Osteoblast (primary cell): ENCODE results near the gene C1orf141. TPM values are rescaled to one million over a fixed set of nuclear protein-coding genes. Genes with fewer than 3 reads are reported as not detected.
"Not testable (repeated sequence)": the region's sequence is repeated elsewhere in the genome, so short reads cannot be mapped to it uniquely, and the experiment has no call there.

Source experiments
- DNase-seq: peaks from one replicate; pipeline ENCODE4 v3.0.0; 2011; ENCODE audit warnings: low spot score, mixed read lengths; ENCODE audit not compliant: insufficient read length; ENCODE audit errors: missing footprints
- H2AFZ ChIP-seq: 2 replicates; pipeline ENCODE4 v1.6.0; 2011; ENCODE audit warnings: mild to moderate bottlenecking, low read length
- H3K27ac ChIP-seq: 2 replicates; pipeline ENCODE4 v1.5.1; 2011; ENCODE audit warnings: mild to moderate bottlenecking, low read depth, low read length, moderate library complexity
- H3K27me3 ChIP-seq: 2 replicates; pipeline ENCODE4 v1.6.0; 2012; ENCODE audit warnings: mild to moderate bottlenecking, control low read depth, inconsistent platforms, low read length, moderate library complexity; ENCODE audit not compliant: insufficient read depth
- H3K36me3 ChIP-seq: 2 replicates; pipeline ENCODE4 v1.5.1; 2011; ENCODE audit warnings: mild to moderate bottlenecking, low read length, control low read depth, moderate library complexity; ENCODE audit not compliant: insufficient read depth
- H3K4me1 ChIP-seq: 2 replicates; pipeline ENCODE4 v1.5.1; 2011; ENCODE audit warnings: mild to moderate bottlenecking, low read length, control low read depth, moderate library complexity; ENCODE audit not compliant: insufficient read depth
- H3K4me2 ChIP-seq: 2 replicates; pipeline ENCODE4 v1.6.0; 2011; ENCODE audit warnings: mild to moderate bottlenecking, low read length; ENCODE audit not compliant: insufficient read depth
- H3K4me3 ChIP-seq: fragments of 200-600 bp; sonication (generic); 3 replicates; pipeline ENCODE4 v1.5.1; 2012; ENCODE audit warnings: mild to moderate bottlenecking, low read length, inconsistent platforms; ENCODE audit not compliant: insufficient read depth
- H3K79me2 ChIP-seq: 2 replicates; pipeline ENCODE4 v1.6.0; 2012; ENCODE audit warnings: mild to moderate bottlenecking, low read length, control low read depth, inconsistent platforms; ENCODE audit not compliant: insufficient read depth
- H3K9me3 ChIP-seq: 2 replicates; pipeline ENCODE4 v1.5.1; 2011; ENCODE audit warnings: low read depth, low read length, control low read depth
- H4K20me1 ChIP-seq: 2 replicates; pipeline ENCODE4 v1.6.0; 2012; ENCODE audit warnings: mild to moderate bottlenecking, low read length, control low read depth; ENCODE audit not compliant: insufficient read depth
- total RNA-seq: library from RNA; depleted of rRNA; stranded (reverse); fragments of >200 nt; gene quantifications from 2 replicates; pipeline ENCODE4 v1.2.3, GENCODE V29; 2012
- TF ChIP-seq, protein P1 (sequence below): IDR thresholded peaks from 2 replicates; pipeline ENCODE4 v1.5.1; 2011; ENCODE audit warnings: mild to moderate bottlenecking, low read depth, low read length, moderate library complexity; ENCODE audit errors: extremely low read depth

Gene C1orf141
- total RNA-seq, 1 donor, result not detected

GRCh38 chr1:67077593-67077992 is 57.2 kb downstream of the C1orf141 start:
- Histone ChIP-seq H3K36me3 (no peaks in the 10 kb centered on the region), H3K27me3 (peaks cover under 1% of the 10 kb centered on the region)

GRCh38 chr1:67072749-67073148 is 62.0 kb downstream of the C1orf141 start:
- no peaks in the 10 kb centered on the region for H4K20me1 ChIP-seq
- H3K36me3 ChIP-seq, result no peaks in the 10 kb centered on the region
- no peak for DNase-seq
- TF ChIP-seq, protein P1, sequence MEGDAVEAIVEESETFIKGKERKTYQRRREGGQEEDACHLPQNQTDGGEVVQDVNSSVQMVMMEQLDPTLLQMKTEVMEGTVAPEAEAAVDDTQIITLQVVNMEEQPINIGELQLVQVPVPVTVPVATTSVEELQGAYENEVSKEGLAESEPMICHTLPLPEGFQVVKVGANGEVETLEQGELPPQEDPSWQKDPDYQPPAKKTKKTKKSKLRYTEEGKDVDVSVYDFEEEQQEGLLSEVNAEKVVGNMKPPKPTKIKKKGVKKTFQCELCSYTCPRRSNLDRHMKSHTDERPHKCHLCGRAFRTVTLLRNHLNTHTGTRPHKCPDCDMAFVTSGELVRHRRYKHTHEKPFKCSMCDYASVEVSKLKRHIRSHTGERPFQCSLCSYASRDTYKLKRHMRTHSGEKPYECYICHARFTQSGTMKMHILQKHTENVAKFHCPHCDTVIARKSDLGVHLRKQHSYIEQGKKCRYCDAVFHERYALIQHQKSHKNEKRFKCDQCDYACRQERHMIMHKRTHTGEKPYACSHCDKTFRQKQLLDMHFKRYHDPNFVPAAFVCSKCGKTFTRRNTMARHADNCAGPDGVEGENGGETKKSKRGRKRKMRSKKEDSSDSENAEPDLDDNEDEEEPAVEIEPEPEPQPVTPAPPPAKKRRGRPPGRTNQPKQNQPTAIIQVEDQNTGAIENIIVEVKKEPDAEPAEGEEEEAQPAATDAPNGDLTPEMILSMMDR, result no peak
- no peak overlapping the region for H2AFZ ChIP-seq
- no peak overlapping the region for H3K4me2 ChIP-seq
- no peaks in the 10 kb centered on the region for H3K4me1 ChIP-seq
- H3K27ac ChIP-seq, result no peak overlapping the region
- no peak overlapping the region for H3K4me3 ChIP-seq
- H3K79me2 ChIP-seq, result no peaks in the 10 kb centered on the region
- peaks cover 3% of the 10 kb centered on the region for H3K9me3 ChIP-seq
- peaks cover 3% of the 10 kb centered on the region for H3K27me3 ChIP-seq

More at GRCh38 chr1:67077593-67077992, 57.2 kb downstream of the C1orf141 start:
- no peak overlapping the region for H2AFZ ChIP-seq
- H3K79me2 ChIP-seq, result no peaks in the 10 kb centered on the region
- DNase-seq, result no peak
- H3K4me2 ChIP-seq, result no peak overlapping the region
- H3K9me3 ChIP-seq, result no peaks in the 10 kb centered on the region
- no peaks in the 10 kb centered on the region for H3K4me1 ChIP-seq
- H4K20me1 ChIP-seq, result no peaks in the 10 kb centered on the region
- no peak overlapping the region for H3K4me3 ChIP-seq
- TF ChIP-seq, protein P1, result no peak
- no peak overlapping the region for H3K27ac ChIP-seq

GRCh38 chr1:67067655-67068054 is 67.1 kb downstream of the C1orf141 start:
- H3K27me3 ChIP-seq, DNase-seq: not testable (repeated sequence)

DNA sequence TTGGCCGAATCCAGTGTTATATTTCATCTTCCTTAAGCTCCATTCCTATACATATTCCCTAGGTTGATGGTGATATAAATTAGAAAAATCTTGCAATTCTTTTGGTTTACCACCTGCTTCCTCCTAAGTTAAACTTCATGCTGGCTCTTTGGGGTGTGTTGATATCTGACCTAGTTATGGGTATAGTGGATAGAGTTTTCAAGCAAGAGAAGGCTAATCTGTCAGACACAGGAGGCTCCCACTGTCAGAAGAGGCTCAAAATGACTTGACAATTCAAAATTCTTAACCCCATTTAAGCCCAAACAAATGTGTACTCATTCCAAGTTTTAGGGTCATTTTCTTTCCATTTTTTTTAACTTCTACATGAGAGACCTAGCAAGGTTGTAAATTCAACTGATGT is 72.4 kb downstream of the C1orf141 start:
- no peak overlapping the region for H3K4me3 ChIP-seq

More at GRCh38 chr1:67067655-67068054, 67.1 kb downstream of the C1orf141 start:
- H2AFZ ChIP-seq, H3K27ac ChIP-seq, H3K9me3 ChIP-seq, H3K79me2 ChIP-seq, H3K36me3 ChIP-seq, H3K4me3 ChIP-seq, H3K4me2 ChIP-seq, H3K4me1 ChIP-seq, H4K20me1 ChIP-seq: not testable (repeated sequence)

More for the DNA sequence above, 72.4 kb downstream of the C1orf141 start:
- Histone ChIP-seq H3K27me3 (no peaks in the 10 kb centered on the region), H3K79me2 (no peaks in the 10 kb centered on the region), H3K4me2 (no peak overlapping the region), H2AFZ (no peak overlapping the region), H3K27ac (no peak overlapping the region), H3K4me1 (peaks cover 29% of the 10 kb centered on the region), H3K9me3 (peaks cover under 1% of the 10 kb centered on the region), H4K20me1 (no peaks in the 10 kb centered on the region), H3K36me3 (no peaks in the 10 kb centered on the region)
- no peak for DNase-seq
- TF ChIP-seq, protein P1, result no peak
